Measurements from ENCODE around the gene TBC1D22A. TPM values are rescaled to one million over a fixed set of nuclear protein-coding genes. Genes with fewer than 3 reads are reported as not detected.

The TBC1D22A gene
- total RNA-seq, 4 donors from 2014 or later: 42.6 to 70.4 (median 55.1) TPM

DNA sequence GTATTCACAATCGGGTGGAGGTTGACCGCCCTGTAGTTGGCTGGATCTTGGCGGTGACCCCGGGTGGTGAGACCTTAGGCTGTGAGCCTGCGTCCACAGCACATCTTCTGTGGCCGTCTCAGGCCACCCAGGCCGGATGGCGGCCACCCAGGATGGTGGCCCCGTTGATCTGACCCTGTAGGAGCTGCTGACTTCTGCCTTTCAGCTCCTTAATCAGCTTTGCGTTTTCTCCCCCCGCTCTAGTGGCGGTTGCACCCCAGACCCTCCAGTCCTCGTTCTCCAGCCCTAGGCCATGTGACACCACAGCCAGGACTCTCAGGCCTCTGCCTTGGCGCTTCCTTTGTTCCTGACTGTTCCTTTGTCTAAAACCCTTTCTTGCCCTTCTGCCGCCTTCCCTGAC is 244.0 kb downstream of the TBC1D22A start:
- no peaks in the 10 kb centered on the region for H3K27me3 ChIP-seq
- H3K9me3 ChIP-seq: no peaks in the 10 kb centered on the region
- TF ChIP-seq, protein P1, sequence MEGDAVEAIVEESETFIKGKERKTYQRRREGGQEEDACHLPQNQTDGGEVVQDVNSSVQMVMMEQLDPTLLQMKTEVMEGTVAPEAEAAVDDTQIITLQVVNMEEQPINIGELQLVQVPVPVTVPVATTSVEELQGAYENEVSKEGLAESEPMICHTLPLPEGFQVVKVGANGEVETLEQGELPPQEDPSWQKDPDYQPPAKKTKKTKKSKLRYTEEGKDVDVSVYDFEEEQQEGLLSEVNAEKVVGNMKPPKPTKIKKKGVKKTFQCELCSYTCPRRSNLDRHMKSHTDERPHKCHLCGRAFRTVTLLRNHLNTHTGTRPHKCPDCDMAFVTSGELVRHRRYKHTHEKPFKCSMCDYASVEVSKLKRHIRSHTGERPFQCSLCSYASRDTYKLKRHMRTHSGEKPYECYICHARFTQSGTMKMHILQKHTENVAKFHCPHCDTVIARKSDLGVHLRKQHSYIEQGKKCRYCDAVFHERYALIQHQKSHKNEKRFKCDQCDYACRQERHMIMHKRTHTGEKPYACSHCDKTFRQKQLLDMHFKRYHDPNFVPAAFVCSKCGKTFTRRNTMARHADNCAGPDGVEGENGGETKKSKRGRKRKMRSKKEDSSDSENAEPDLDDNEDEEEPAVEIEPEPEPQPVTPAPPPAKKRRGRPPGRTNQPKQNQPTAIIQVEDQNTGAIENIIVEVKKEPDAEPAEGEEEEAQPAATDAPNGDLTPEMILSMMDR (IDR thresholded peaks at IDR 0.05): no peak
- no peak for TF ChIP-seq POLR2A (IDR thresholded peaks at IDR 0.05)
- no peaks in the 10 kb centered on the region for H3K4me1 ChIP-seq
- no peak for DNase-seq
- H3K36me3 ChIP-seq: peaks cover 0 to 6% (median 0%) of the 10 kb centered on the region in 3 donors
- H3K4me3 ChIP-seq: no peak overlapping the region
- no peak overlapping the region for H3K27ac ChIP-seq

DNA sequence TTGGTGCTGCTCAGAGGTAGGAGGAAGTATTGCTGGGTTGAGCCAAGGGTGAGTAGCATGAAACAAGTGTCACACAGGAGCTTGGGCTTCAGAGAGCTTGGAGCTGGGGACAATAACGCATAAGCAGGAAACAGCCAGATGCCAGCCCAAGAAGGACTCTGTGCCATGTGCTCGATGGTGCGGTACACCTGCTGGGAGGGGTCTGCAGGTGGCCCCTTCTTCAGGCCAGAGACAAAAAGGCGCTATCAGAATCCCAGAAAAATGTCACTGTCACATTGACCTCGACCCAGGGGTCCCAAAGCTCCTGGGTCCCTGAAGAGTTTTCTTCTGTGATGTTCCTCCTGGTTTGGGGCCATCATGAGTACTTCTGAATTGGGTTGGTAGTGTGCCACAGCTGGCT is 244.4 kb downstream of the TBC1D22A start:
- no peak overlapping the region for H3K4me3 ChIP-seq
- TF ChIP-seq, protein P1 (IDR thresholded peaks at IDR 0.05): no peak
- no peak for TF ChIP-seq POLR2A (IDR thresholded peaks at IDR 0.05)
- no peaks in the 10 kb centered on the region for H3K9me3 ChIP-seq
- H3K4me1 ChIP-seq: no peaks in the 10 kb centered on the region
- no peaks in the 10 kb centered on the region for H3K27me3 ChIP-seq
- H3K36me3 ChIP-seq: peaks cover 0 to 6% (median 0%) of the 10 kb centered on the region in 3 donors
- no peak overlapping the region for H3K27ac ChIP-seq
- DNase-seq: no peak

DNA sequence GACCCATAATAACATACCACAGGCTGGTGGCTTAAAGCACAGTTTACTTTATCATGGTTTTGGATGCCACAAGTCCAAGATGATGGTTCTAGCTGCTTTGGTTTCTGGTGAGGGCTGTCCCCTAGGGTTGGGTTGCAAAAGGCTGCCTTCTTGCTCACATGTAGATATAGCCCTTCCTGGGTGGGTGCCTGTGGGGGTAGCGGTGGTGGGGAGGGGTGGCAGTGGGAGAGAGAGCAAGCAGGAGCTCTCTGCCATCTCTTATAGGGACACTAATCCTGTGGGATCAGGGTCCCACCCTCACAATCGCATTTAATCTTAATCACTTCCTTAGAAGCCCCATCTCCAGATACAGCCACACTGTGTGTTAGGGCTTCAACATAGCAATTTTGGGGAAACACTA is 245.0 kb downstream of the TBC1D22A start:
- Histone ChIP-seq H3K4me1 (no peaks in the 10 kb centered on the region), H3K4me3 (no peak overlapping the region), H3K27me3 (no peaks in the 10 kb centered on the region), H3K36me3 (peaks cover 0 to 10% (median 0%) of the 10 kb centered on the region in 3 donors), H3K27ac (no peak overlapping the region), H3K9me3 (no peaks in the 10 kb centered on the region)
- TF ChIP-seq POLR2A (IDR thresholded peaks at IDR 0.05): no peak
- TF ChIP-seq, protein P1 (IDR thresholded peaks at IDR 0.05): no peak
- DNase-seq: no peak

DNA sequence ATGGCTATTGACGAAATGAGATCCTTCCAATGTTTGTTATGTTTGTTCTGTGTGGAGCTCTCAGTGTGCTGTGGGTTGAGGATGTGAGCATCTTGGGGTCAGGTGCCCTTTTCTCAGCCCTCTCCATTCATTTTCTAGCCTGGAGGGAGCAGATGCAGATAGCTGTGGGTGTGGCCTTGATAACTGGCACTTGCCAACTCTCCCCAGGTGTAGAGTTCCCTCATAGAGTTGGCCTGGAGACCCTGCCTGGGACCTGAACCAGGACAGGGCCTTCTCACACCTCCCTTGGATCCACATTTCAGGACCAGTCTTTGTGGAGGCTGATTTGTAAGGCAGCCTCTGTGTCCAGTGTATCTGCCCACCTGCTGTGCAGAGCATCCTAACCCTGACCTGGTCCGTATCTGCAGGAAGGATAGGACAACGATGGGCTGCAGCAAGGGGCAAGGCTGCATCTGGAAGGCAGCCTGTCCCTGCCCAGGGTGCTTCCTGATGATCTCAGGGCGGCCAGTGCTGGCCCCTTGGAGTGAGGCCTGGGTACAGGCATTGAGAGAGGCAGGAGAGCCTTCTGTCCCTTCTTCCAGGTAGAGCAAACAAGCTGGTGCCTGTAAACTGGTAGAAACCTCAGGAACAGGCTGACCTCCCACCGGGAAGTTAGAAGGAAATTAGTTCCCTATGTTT is 245.9 kb downstream of the TBC1D22A start:
- Histone ChIP-seq H3K36me3 (peaks cover 0 to 10% (median 0%) of the 10 kb centered on the region in 3 donors), H3K4me1 (no peaks in the 10 kb centered on the region), H3K27ac (no peak overlapping the region), H3K27me3 (no peaks in the 10 kb centered on the region), H3K4me3 (no peak overlapping the region), H3K9me3 (no peaks in the 10 kb centered on the region)
- TF ChIP-seq, protein P1 (IDR thresholded peaks at IDR 0.05): no peak
- TF ChIP-seq POLR2A (IDR thresholded peaks at IDR 0.05): no peak
- DNase-seq: no peak

DNA sequence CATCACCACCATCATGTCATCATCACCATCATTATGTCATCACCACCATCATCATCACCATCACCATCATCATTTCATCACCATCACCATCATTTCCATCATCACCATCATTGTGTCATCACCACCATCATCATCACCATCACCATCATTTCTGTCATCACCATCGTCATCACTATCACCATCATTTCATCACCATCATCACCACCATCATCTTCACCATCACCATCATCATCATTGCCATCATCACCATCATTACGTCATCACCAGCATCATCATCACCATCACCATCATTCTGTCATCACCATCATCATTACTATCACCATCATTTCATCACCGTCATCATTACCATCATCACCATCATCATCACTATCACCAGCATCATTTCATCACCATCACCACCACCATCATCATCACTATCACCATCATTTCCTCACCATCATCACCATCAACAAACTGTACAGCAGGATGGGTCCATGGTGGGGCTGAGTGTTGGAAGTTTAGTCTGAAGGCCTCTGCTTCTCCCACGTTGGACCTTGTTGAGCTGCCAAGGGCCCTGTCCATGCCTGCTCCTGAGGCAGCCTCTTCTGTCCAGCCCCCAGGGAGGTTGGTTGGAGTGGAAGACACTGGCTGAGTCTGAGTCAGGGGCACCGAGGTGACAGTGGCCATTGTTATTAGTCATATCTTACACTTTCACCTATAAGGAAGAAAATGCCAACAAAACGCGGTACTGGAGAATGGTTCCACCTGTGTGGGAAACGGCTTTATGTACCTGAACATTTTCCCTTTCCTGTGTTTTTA is 247.1 kb downstream of the TBC1D22A start:
- H3K27me3 ChIP-seq: no peaks in the 10 kb centered on the region
- TF ChIP-seq, protein P1 (IDR thresholded peaks at IDR 0.05): no peak
- no peak for TF ChIP-seq POLR2A (IDR thresholded peaks at IDR 0.05)
- H3K27ac ChIP-seq: no peak overlapping the region
- no peaks in the 10 kb centered on the region for H3K4me1 ChIP-seq
- H3K4me3 ChIP-seq: no peak overlapping the region
- H3K36me3 ChIP-seq: peaks cover 0 to 10% (median 0%) of the 10 kb centered on the region in 3 donors
- H3K9me3 ChIP-seq: no peaks in the 10 kb centered on the region
- DNase-seq: no peak

Data from Peyer's patch (tissue), 4 donors.